Hepatocyte (in vitro differentiated cells): ENCODE results near the gene ASB5.

ENCODE experiments used
- CTCF ChIP-seq: fragments of 200-600 bp; sonication (generic); IDR thresholded peaks from 2 replicates; pipeline ENCODE4 v1.5.1; 2016; ENCODE audit warnings: antibody characterized with exemption, mild to moderate bottlenecking; ENCODE audit not compliant: poor library complexity
- EZH2 ChIP-seq: fragments of 200-600 bp; sonication (generic); IDR thresholded peaks from 2 replicates; pipeline ENCODE4 v1.6.1; 2016; ENCODE audit warnings: antibody characterized with exemption, mild to moderate bottlenecking, borderline replicate concordance
- EZH2phosphoT487 ChIP-seq: fragments of 200-600 bp; sonication (generic); IDR thresholded peaks from one replicate; pipeline ENCODE4 v1.6.1; 2018; ENCODE audit warnings: antibody characterized with exemption, mild to moderate bottlenecking, low read depth, moderate library complexity; ENCODE audit not compliant: unreplicated experiment, severe bottlenecking

- TF ChIP-seq CTCF, result no peak
- TF ChIP-seq EZH2, result no peak
- no peak for TF ChIP-seq EZH2phosphoT487
Observed at GRCh38 chr4:176268963-176269362, at the start of gene ASB5.
